ENCODE data around the gene AMER3.
A peak's percentile ranks its signal among the peaks of the same experiment; 100 is the strongest.

AMER3 gene

DNA sequence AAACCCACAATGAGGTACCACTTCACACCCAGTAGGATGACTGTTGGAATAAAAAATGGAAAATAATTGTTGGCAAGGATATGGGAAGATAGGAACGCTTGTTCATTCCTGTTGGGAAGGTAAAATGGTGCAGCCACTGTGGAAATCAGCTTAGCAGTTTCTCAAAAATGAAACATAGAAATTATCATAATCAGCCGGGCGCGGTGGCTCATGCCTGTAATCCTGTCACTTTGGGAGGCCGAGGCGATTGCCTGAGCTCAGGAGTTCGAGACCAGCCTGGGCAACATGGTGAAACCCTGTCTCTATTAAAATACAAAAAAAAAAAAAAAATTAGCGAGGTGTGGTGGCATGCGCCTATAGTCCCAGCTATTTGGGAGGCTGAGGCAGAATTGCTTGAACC lies 23.4 kb downstream of the AMER3 start:
- no peak for DNase-seq

DNA sequence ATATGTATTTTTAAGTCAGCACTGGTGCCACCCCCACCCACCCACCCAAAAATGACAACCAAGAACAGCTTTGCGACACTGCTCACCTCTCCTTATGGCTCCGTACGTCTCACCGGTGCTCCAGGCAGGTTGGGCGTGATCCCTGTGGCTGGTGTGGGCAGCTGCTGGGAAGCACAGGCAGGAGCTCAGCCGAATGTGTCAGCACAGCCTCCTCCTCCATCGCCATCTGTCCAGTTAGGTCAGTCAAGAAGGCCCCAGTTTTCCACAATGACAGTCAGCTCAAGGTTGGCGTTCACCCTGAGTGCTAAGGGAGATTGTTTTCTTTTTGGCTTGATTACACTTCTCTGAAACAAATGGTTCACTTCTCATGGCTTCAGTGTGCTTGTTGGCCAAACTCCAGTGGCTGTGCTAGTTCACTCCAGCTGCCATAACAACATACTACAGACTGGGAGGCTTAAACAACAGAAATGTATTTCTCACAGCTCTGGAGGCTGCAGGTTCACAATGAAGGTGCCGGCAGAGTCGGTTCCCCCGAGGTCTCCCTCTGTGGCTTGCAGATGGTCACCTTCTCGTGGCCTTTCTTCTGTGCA lies 30.2 kb downstream of the AMER3 start:
- DNase-seq = no peak

DNA sequence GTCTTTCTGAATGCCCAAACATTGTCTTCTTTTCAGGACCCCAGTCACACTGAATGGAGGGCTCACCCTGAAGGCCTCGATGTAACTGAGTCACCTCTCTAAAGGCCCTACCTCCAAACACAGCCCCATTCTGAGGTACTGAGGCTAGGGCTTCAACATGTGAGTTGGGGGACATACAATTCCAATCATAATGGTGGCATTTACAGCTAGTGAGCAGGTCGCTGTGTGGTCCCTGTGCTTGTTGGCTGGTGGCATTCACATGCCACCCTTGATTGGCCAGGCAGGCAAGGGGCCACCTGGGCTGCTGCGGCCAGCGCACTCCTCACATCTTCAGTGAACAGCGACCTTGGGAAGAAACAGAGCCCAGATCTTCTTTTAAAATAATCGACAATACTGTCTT lies 30.7 kb downstream of the AMER3 start:
- DNase-seq = no peak

DNA sequence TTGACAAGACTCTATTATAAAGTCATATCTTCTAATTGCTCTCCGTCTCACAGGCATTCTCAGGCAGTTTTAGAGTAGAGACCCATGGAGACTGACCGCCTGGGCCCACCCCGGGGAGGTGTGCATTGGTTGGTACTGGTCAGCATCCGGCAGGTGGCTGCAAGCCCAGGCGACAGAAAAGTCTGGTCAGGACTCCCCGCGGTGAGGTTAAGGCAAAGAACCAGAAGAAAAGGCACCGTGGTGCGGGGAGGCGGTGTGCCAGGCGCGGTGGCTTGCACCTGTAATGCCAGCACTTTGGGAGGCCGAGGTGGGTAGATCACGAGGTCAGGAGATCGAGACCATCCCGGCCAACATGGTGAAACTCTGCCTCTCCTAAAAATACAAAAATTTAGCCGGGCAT lies 32.5 kb downstream of the AMER3 start:
- DNase-seq = no peak

DNA sequence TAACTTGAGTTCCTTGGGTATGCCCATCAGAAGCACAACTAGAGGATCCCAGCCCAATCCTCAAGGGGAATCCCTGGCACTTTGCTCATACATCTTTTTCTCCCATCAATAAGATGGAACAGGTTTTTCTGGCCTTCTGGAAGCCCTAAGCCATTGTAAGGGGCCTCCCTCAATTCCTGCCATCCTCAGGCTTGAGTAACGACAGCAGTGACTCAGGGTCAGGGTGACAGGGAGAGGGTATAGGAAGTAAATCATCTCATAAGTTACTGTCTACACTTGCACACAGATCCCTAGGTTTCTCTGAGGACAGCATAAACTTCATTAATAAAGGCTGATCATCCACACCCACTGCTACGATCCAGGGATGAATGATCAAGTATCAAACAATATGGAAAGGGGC lies 35.0 kb downstream of the AMER3 start:
- no peak for DNase-seq

DNA sequence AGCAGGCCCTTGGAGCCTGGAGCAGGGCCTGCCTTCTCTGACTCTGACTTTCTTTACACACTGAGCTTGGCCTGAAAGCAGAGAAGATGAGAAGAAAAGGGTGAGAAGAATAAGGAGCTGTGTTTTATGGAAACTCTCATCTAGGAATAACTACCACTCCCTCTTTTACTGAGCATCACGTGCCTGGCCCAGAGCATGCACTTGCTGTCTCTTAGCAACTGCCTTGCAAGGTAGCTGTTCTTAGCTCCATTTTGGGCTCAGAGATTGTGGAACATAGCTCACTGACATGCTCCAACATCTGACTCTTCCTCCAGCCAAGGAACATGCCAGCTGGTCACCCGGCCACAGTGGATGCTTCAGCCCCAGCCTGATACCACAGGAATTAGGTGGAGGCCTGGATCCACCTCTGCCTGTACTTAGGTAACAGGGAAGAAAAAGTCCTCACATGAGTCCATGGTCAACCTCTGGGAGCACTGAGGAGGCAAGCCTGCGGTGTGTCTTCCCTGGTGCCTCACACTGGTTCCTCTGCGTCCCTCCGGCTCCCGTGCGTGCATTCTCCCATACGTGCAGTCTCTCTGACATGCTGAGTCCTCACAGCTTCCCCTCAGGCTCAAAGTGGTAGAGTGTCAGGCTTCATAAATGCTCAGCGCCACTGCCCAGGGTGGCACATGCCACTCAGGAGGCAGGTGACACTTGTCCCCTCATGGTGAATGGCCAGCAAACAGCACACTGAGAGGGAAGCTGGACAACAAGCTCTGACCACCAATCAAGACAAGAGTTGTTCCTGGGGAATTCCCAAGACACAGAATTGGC lies 35.7 kb downstream of the AMER3 start:
- peak in 29 of 56 donors; percentile 8 to 80 (median 42) for DNase-seq

DNA sequence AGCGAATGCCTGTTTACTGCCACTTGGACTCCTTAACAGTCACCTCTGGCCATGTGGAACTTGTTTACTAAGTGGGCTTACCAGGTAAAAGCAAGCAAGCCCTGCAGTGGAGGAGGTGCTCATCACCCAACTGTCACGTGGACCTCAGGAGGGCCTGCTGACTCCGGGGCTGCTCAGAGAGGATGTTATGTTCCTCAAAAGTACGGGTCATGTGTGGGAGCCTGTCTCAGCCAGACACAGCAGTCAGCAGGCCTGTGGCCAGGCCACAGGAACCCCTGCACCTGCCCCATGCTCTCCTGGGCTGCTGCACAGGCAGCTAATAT lies 36.2 kb downstream of the AMER3 start:
- peak in 2 of 56 donors; percentile 16 to 42 for DNase-seq

DNA sequence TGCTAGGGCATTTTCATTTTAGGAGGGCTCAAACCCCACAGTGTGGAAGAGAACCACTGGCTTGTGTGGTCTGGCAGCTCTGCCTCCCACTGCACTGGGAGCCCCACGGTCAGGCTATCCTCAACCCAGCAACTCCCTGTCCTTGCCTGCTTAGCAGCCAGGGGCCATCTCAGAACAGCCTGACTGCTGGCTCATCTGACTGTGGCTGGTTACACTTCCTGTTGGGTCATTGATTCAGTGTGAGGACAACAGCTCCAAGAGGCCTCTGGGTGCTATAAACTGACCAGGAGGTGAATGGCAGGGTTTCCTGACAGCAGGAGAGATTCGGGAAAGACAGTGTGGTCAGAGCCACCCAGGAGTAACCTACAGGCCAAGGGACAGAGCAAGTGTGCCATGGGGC lies 40.1 kb downstream of the AMER3 start:
- DNase-seq = no peak

DNA sequence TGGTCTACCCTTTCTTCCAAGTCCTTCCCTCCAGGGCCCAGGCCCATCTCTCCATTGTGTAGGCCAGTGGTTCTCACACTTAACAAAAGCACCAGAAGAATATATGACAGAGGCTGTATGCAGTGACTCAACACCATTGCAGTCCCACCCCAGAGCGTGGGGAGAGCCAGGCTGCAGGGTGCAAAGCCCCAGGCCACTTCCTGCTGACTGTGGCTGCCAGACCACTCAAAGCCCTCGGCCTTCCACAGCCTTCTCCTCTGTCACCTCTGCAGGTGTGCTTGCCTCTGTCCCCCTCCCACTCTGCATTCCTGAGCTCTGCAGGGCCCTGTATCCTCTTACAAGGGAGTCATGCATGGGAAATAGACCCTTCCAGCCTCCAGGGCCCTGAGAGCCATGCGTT lies 41.0 kb downstream of the AMER3 start:
- DNase-seq = no peak

DNA sequence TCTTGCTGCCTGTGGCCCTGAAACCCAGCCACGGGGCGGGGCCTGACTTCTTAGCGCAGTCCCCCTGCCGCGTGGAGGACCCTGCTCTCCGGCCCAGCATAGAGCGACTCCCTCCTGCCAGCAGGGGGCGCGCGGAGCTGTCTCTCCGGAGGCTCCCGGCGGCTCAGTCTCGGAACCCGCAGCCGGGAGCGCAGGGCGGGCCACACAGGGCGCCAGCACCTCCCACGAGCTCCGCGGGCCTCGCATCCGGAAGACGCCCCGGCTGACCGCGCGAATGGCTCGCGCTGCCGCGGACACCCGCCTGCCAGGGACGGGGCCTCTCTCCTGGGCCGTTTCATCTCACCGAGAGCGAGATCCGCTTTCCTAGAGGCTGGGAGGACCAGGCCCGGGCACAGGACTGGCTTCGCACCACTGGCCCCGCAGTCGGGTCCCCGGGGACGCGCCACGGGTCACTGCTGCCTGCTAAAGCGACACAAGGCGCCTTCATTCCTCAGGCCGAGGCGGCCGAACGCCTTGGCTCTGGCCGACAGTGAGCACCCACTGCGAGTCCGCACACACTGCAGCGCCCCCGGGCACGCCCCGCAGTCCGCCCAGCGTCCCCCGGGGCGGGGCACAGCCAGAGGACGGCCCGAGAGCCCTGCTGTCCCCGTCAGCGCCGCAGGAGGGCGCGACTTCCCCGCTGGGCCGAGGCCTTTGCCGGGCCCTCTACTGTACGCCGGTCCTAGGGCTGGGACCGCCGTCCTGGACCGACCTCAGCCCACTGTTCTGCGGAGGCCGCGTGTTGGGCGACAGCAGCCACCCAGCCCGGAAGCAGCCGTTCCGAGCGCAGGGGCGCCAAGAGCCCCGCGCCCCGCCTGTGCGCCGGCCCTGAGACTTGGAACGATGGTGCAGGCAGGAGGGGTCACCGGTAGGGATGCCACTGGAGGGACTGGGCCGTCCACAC lies 42.4 kb downstream of the AMER3 start:
- peak; percentile 21 to 98 (median 87) for DNase-seq

DNA sequence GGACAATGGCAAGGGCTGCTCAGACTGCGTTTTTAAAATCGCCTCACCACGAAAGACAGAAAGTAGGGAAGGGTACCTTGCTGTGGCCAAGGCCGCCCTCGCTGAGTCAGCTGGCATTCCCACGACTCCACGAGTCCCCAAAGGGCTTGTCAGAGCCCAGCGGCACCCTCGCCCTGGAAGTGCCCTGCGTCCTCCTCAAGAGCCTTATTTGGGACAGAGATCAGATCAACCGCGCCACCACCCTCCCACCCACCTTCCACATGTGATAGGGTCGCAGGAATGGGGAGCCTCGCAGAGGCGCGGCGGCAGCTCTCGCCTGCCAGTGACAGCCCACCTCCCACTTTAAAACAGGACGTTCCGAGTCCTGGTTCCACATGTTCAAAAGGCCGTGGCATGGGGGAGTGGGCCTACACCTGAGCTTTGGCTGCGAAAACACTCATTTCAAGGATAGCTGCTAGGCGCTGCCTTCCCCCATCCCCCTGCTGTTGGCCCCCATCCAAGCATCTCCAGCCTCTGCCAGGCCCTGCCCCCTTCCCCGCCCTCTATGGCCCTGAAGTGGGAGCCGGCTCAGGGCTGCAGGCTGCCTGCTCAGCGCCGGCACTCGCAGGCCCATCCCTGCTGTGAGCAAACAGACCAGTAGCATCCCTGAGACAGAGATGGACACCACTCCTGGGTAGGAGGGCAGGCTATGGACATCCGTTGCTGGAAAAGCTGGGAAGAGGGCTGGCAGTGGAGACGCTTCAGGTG lies 43.3 kb downstream of the AMER3 start:
- DNase-seq = peak in 35 of 56 donors; percentile 18 to 70 (median 43)

DNA sequence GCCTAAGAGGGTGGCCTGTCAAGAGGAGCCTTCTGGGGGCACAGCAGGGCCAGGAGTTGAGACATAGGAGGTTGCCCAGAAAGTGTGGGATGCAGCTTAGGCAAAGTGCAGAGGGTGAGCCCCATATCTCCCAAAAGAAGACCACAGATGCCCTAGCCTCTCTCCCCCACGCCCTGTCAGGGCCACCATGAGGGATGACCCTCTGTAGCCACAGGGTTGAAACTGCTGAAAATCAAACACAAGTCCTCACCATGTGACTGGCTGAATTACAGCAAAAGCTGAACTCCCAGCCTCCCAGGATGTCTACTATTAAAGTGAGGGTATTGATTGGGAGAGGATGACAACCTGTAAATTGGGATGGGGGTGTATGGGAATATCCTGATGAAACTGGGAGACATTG lies 44.0 kb downstream of the AMER3 start:
- no peak for DNase-seq

DNA sequence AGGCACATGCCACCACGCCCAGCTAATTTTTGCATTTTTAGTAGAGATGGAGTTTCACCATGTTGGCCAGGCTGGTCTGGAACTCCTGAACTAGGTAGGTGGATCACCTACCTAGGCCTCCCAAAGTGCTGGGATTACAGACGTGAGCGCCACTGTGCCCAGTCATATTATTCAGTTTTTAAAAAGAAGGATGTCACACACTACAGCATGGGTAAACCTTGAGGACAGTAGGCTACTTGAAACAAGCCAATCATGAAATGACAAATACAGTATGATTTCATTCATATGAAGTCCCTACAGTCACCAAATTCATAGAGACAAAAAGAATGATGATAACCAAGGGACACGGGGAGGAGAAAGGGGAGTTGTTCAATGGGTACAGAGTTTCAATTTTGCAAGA lies 50.3 kb downstream of the AMER3 start:
- no peak for DNase-seq

DNA sequence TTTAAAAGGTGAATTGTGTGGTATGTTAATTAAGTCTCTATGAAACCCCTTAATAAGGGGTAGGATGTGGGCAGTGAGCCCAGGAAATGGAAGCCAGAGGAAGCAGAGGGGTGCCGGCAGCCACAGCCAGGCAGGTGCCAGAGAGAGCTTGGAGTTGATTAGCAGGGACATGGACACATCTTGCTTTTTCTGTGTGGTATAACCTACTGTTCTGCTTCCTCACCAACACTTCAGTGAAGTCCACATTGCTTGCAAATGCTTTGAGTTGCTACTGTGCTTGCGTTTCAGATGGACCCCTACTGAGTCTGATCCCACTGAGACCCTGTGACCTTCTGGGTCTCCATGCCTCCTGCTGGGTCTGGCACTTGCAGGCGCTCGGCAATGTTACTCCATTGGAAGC lies 51.0 kb downstream of the AMER3 start:
- DNase-seq = no peak

DNA sequence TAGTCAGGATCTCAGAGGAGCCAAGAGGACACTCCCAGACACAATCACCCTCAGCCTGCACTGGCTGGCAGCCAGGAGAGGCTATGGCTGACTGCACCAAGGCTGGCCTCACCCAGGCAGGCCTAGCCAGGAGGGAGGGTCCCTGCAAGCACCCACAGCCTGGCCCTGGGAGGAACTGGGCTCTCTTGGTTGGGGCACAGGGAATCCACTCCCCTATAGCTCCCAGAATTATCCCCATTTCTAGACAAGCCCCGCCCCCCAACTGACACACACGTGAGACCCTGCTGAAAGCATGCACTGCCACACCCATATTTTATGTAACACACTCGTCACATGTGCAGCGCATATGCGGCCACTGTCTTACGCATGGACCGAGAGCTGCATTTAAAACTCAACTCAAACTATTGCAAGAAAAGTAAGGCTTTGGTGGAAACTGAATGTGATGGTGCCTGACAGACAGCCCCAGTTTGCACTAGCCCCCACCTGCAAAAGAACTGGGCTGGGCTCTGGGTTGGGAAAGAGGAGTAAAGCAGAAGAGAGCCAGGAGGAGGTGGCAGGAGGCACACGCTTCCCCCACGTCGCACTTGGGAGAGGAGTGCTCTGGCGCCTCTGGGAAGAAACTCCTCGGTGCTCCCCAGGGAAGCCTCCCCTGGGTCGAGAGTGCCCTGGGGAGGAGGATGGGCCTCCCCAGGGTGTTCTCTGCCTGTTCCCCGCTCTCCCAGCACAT lies 52.5 kb downstream of the AMER3 start:
- DNase-seq = no peak

DNA sequence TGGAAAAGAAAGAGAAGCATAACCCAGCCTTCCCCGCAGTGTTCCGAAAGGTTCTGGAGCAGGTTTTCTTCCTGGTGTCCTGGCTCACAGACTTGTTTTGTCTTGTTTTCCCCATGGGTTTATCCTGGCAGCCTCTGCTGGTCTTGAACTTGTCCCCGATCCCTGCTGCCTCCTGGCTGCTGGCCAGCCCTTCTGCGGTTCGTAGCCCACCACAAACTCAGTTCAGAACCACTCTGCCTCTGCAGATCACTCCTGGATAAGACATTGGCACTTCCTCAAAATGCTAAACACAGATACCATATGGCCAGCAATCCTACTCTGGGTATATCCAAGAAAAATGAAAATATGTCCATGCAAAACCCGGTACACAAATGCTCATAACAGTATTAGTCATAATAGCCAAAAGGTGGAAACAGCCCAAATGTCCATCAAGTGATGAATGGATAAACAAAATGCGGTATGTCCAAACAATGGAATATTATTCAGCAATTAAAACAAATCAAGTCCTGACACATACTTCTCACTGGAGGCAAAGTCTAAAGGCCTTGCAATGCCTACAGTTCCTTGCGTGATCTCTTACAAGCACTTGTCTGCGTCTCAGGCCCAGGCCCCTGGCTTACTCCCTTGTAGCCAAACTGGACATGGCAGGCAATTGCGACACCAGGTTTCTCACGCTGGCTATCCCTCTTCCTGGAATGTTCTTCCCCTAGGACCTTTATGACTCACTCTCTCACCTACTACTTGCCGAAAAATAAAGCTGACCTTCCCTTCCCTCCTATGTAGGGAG lies 53.3 kb downstream of the AMER3 start:
- DNase-seq = no peak

DNA sequence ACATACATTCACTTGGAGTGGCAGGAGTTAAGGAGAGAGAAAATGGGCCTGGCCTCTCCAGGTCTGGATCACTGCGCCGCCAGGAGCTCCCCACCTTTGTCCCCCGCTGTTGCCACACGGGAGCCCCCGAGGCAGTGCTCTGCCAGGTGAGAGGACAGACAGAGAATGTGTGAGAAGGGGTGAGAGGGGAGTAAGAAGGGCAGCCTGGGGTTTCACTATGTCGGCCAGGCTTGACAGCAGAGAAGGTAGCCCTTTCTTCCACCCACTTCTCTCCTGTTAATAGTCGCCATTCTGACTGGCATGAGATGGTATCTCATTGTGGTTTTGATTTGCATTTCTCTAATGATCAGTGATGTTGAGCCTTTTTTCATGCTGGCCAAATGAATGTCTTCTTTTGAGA lies 55.1 kb downstream of the AMER3 start:
- no peak for DNase-seq

DNA sequence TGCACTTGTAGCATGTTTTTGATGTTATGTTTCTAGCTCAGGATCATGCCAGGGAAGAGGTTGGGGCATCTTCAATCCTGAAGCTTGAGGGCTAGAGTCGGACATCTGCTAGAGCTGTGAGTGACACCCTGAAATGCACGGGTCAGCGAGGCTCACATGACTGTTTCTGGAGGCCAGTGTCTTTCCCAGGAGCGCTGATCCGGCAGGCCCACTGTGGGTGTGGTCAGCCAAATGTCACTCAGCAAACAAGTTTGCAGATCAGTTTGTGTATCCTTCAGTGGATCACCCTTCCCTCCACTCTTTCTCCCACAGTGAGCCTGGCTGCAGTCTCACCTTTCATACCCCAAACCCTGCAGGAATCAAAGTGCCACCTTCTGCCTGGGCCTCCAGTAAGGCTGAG lies 58.4 kb downstream of the AMER3 start:
- DNase-seq = no peak

DNA sequence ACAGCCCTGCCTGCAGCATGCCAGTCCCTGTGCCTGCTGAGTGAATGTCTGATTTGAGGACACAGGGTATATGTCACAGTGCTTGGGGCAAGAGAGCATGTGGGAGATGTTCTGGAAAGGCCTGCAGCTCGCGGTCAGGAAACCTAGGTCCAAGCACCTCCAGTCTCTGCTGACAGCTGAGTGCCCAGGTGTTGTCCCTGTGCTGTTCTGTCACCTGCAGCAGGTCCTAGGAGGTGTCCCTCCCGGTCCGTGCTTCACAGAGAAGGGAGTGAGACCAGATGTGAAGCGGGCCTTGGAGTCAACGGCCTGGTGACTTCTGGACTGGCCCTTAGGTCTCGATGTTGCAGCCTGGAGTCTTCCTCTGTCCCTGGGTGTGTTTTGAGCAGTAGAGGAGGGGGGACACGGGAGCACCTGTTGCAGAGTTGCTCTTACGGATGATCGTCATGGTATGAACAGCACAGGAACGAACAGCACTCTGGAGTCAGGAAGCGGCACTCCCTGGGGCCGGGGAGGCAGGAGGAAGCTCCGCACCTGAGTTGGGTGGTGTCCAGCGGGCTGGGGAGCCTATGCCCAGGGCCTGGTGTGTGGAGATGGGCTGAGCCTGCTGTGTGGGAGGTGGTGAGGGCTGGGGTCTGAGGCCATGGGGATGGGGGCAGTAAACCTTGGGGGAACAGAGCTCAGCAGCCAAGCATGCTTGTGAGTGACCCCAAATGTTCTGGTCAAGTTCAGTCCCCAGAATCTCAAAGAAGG lies 59.8 kb downstream of the AMER3 start:
- no peak for DNase-seq
